NT2/D1 (cell line): Measurements from ENCODE around the gene IL3.

Experiments
- DNase-seq: peaks from one replicate; pipeline ENCODE4 v3.0.0-alpha.2; 2011; ENCODE audit warnings: low read depth, low spot score
- H3K27me3 ChIP-seq: 2 replicates; pipeline ENCODE4 v1.6.0; 2011; ENCODE audit warnings: mild to moderate bottlenecking; ENCODE audit not compliant: insufficient read length, insufficient read depth
- H3K36me3 ChIP-seq: 2 replicates; pipeline ENCODE4 v1.6.1; 2011; ENCODE audit warnings: mild to moderate bottlenecking, low read length, mixed read lengths; ENCODE audit not compliant: insufficient read depth, insufficient read length
- H3K4me1 ChIP-seq: 2 replicates; pipeline ENCODE4 v1.5.1; 2011; ENCODE audit not compliant: insufficient read depth, insufficient read length
- H3K4me3 ChIP-seq: 2 replicates; pipeline ENCODE4 v1.5.1; 2011; ENCODE audit warnings: low read depth; ENCODE audit not compliant: insufficient read length
- H3K9ac ChIP-seq: 2 replicates; pipeline ENCODE4 v1.6.0; 2011; ENCODE audit warnings: low read depth; ENCODE audit not compliant: insufficient read length
- H3K9me3 ChIP-seq: 2 replicates; pipeline ENCODE4 v1.5.1; 2011; ENCODE audit warnings: mild to moderate bottlenecking, low read length; ENCODE audit not compliant: insufficient read depth
- SUZ12 ChIP-seq: IDR thresholded peaks from 2 replicates; pipeline ENCODE4 v1.6.1; 2011; ENCODE audit not compliant: insufficient read length, insufficient read depth; ENCODE audit errors: extremely low read depth
- YY1 ChIP-seq: IDR thresholded peaks from 2 replicates; pipeline ENCODE4 v1.6.1; 2011; ENCODE audit not compliant: insufficient read length, insufficient read depth
- ZNF274 ChIP-seq: IDR thresholded peaks from 2 replicates; pipeline ENCODE4 v1.6.1; 2011; ENCODE audit warnings: mild to moderate bottlenecking, low read depth, low read length

Gene IL3

DNA sequence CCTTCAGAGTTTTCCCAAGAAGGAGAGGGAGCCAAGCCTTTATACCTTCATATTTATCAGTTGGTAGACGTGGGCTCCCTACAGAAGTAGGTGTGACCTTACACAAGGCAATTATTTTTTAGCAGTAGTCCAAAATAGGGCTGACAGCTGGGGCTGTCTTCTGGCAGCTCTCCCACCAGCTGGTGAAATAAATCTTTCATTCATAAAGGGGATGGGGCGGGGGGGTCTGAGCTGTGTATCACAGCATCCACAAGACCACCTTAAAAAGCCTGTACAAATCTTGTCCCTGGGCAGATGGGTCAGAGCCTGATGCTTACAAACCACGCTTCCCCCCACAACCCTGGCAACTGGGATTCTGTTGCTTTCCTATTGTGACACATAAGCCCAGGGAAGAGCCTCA is 32.8 kb downstream of the IL3 start:
- no peak for DNase-seq
- TF ChIP-seq ZNF274 (no peak), YY1 (no peak), SUZ12 (no peak)
- Histone ChIP-seq H3K9ac (no peak overlapping the region), H3K27me3 (no peaks in the 10 kb centered on the region), H3K36me3 (no peaks in the 10 kb centered on the region), H3K4me1 (no peaks in the 10 kb centered on the region), H3K9me3 (no peaks in the 10 kb centered on the region), H3K4me3 (no peak overlapping the region)

DNA sequence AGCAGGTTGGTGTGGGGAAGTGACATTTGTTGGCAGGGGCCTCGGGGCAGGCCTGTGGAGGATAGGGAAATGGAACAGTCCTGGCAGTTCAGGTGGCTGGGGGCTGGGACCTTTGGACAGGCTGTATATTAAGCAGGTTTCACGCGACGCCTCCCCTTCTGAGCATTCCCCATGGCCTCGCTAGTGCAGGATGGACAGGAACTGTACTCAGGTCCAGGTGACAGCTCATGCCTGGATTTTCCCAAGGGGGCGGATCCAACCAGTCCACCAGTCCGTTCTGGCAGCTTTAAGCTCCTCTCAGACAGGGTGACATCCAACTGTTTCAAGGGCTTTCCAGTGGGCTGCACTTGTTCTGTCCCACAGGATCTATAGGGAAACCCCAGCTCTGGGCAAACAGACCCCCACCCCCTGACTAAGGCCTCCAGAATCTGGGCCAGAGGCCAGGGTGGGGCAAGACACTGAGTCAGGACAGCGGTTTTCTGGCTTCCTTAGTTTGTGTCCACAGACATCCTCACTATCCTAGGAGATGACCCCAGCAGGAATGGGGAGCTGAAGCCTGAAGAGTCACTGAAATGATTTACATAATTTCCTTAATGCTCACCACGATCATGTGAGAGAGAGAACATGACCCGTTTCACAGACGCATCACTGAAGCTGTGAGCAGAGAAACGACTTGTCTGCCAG is 34.1 kb downstream of the IL3 start:
- Histone ChIP-seq H3K4me1 (no peaks in the 10 kb centered on the region), H3K9me3 (no peaks in the 10 kb centered on the region), H3K36me3 (no peaks in the 10 kb centered on the region), H3K9ac (no peak overlapping the region), H3K27me3 (no peaks in the 10 kb centered on the region), H3K4me3 (no peak overlapping the region)
- no peak for TF ChIP-seq SUZ12
- no peak for TF ChIP-seq ZNF274
- TF ChIP-seq YY1 = no peak
- no peak for DNase-seq

DNA sequence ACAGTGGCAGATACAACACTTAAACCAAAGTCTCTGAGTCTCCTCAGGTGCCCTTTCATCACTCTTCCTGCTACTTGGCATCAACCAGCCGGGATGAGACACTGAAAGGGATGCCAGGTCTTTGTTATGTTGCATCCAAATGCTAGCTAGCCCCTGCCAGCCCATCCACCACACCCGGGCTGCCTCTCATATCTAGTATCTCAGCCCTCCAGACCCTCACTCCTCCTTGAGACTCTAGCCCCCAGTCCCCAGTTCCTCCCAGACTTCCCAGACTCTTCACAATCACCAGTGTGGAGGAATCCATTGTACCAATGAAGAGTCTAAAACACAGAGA is 34.6 kb downstream of the IL3 start:
- H3K4me3 ChIP-seq = no peak overlapping the region
- H3K9me3 ChIP-seq = no peaks in the 10 kb centered on the region
- no peak for TF ChIP-seq ZNF274
- no peak for TF ChIP-seq YY1
- TF ChIP-seq SUZ12 = no peak
- H3K4me1 ChIP-seq = no peaks in the 10 kb centered on the region
- no peak overlapping the region for H3K9ac ChIP-seq
- H3K27me3 ChIP-seq = no peaks in the 10 kb centered on the region
- no peak for DNase-seq
- H3K36me3 ChIP-seq = no peaks in the 10 kb centered on the region

DNA sequence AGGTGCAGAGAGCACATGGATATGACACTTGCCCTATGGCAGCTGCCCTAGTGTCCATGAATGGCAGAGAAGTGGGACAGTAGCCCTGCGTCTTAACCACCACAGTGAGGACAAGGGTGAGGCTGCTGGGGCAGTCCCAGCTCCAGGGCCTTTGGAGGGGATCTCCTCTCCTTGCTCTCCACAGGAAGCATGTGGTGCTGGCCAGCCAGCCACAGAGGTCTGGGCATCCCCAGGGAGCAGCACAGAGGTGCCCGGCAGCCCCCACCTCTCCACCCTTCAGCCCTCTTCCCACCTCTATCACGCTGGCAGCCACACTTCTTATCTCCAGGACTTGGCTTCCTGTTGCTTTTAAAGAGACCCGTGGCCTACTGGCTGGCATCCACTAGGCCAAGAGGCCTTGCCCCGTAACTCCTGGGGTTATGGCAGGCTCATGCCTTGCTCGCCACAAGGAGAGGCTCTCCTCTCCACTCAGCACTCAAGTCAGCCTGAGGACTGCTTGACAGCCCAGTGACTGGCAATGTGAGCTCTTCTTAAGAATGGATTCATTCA is 35.0 kb downstream of the IL3 start:
- Histone ChIP-seq H3K4me1 (no peaks in the 10 kb centered on the region), H3K4me3 (no peak overlapping the region), H3K9me3 (no peaks in the 10 kb centered on the region), H3K9ac (no peak overlapping the region), H3K27me3 (no peaks in the 10 kb centered on the region), H3K36me3 (no peaks in the 10 kb centered on the region)
- DNase-seq = no peak
- TF ChIP-seq ZNF274 = no peak
- no peak for TF ChIP-seq YY1
- TF ChIP-seq SUZ12 = no peak

DNA sequence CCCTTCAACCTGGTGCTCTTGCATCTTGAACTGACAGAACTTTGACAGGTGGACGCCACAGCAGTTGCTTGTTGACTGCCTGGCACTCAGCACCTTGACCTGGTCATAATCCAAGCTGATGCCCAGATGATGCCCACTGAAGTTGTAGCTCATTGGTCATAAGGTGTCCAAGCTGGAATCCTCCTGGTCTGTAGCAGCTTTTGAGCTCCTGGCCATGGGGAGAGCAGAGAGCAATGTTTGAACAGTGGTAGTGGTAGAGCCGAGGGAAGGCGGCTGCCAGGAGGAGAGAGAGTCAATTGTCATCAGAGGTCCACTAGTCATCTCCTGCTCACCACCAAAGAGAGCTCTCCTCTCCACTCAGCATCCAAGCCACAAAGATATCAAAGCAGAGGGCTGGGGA is 36.4 kb downstream of the IL3 start:
- TF ChIP-seq YY1 (no peak), ZNF274 (no peak), SUZ12 (no peak)
- Histone ChIP-seq H3K27me3 (no peaks in the 10 kb centered on the region), H3K4me3 (no peak overlapping the region), H3K36me3 (no peaks in the 10 kb centered on the region), H3K4me1 (no peaks in the 10 kb centered on the region), H3K9ac (no peak overlapping the region), H3K9me3 (no peaks in the 10 kb centered on the region)
- DNase-seq = no peak

DNA sequence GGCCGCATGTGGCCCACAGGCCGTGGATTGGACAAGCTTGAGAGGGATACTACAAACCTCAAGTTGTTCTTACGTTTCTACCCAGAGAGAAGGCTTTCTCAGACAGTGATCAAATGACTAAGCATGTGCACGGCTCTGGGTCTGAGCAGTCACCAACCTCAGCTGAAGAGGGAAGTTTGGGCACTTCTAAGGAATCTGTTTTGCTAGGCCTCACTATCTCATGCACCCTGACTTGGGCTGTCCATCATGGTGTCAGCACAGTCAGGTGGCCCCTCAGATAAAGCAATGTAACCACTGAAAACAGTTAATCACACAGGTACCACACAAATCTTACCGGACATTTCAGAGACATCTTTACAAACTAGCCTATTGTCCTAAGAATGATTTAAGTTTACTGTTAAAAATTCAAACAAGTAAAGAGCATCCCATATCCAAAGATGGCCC is 37.7 kb downstream of the IL3 start:
- no peak for TF ChIP-seq SUZ12
- TF ChIP-seq YY1 = no peak
- no peak for TF ChIP-seq ZNF274
- Histone ChIP-seq H3K4me1 (no peaks in the 10 kb centered on the region), H3K9me3 (no peaks in the 10 kb centered on the region), H3K4me3 (no peak overlapping the region), H3K36me3 (no peaks in the 10 kb centered on the region), H3K9ac (no peak overlapping the region), H3K27me3 (no peaks in the 10 kb centered on the region)
- DNase-seq = no peak

DNA sequence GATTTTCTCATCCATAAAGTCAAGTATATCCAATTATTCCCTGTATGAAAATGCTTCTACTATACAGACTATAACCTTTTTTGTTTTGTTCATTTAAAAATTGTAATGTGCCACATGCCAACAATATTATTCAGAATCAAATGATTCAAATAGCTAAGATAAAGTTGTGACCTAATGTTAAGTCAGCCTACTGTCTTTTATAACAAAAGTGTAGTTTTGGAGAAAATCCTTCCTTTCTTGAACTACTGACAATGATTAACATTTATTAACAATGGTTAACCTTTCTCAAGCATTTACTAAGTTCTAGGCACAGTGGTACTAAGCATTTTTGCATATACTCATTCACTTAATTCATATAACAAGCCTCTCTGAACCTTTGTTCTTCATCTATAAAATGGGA is 38.2 kb downstream of the IL3 start:
- no peaks in the 10 kb centered on the region for H3K27me3 ChIP-seq
- H3K4me1 ChIP-seq = no peaks in the 10 kb centered on the region
- no peak overlapping the region for H3K4me3 ChIP-seq
- H3K9me3 ChIP-seq = no peaks in the 10 kb centered on the region
- DNase-seq = no peak
- TF ChIP-seq SUZ12 (no peak), ZNF274 (no peak), YY1 (no peak)
- H3K36me3 ChIP-seq = no peaks in the 10 kb centered on the region
- H3K9ac ChIP-seq = no peak overlapping the region
